ENCODE results near the gene PHOX2A.

DNA sequence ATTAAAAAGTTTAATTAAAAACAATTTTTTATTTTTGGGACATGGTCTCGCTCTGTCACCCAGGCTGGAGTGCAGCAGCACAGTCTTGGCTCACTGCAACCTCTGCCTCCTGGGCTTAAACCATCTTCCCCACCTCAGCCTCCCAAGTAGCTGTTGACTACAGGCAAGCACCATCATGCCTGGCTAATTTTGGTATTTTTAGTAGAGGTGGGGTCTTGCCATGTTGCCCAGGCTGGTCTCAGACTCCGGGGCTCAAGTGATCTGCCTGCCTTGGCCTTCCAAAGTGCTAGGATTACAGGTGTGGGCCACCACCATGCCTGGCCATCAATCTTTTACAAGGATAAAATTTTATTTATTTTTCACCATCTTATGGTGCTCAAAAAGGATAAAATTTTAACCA is 43.3 kb upstream of the PHOX2A start:
- TF ChIP-seq, protein P1, sequence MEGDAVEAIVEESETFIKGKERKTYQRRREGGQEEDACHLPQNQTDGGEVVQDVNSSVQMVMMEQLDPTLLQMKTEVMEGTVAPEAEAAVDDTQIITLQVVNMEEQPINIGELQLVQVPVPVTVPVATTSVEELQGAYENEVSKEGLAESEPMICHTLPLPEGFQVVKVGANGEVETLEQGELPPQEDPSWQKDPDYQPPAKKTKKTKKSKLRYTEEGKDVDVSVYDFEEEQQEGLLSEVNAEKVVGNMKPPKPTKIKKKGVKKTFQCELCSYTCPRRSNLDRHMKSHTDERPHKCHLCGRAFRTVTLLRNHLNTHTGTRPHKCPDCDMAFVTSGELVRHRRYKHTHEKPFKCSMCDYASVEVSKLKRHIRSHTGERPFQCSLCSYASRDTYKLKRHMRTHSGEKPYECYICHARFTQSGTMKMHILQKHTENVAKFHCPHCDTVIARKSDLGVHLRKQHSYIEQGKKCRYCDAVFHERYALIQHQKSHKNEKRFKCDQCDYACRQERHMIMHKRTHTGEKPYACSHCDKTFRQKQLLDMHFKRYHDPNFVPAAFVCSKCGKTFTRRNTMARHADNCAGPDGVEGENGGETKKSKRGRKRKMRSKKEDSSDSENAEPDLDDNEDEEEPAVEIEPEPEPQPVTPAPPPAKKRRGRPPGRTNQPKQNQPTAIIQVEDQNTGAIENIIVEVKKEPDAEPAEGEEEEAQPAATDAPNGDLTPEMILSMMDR (IDR thresholded peaks at IDR 0.05 in 8 of 11, conservative IDR thresholded peaks at IDR 0.05 in 3 of 11), result no peak
- TF ChIP-seq POLR2AphosphoS5 (IDR thresholded peaks at IDR 0.05), result no peak
- TF ChIP-seq POLR2A (IDR thresholded peaks at IDR 0.05), result no peak

Data from spleen (tissue), 7 donors.